HG03060 (cell line): ENCODE results near the gene PRKCE.
"Not testable (repeated sequence)": the region's sequence is repeated elsewhere in the genome, so short reads cannot be mapped to it uniquely, and the experiment has no call there.

Experiments
- ATAC-seq: cut with Tn5 transposase; IDR thresholded peaks from one replicate; pipeline ENCODE4 v1.9.1; 2021; ENCODE audit warnings: low read depth, moderate number of reproducible peaks; ENCODE audit not compliant: unreplicated experiment

PRKCE gene

DNA sequence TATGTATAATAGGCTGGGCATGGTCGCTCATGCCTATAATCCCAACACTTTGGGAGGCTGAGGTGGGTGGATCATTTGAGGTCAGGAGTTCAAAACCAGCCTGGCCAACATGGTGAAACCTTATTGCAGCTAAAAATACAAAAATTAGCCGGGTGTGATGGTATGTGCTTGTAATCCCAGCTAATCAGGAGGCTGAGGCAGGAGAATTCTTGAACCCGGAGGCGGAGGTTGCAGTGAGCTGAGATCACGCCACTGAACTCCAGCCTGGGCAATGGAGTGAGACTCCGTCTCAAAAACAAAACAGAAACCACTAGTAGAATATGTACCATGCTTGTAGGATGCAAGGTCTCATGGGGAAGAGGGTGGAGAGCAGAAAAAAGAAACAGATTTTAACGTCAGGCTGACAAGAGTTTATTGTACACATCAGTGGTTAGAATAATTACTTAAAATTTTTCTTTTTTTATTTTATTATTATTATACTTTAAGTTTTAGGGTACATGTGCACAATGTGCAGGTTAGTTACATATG is 44.1 kb downstream of the PRKCE start:
- not testable (repeated sequence) for ATAC-seq

- no peak for ATAC-seq
Observed at GRCh38 chr2:45696708-45697107, 45.2 kb downstream of the PRKCE start.

GRCh38 chr2:45697190-45697589 is 45.7 kb downstream of the PRKCE start:
- no peak for ATAC-seq

GRCh38 chr2:45698554-45698953 is 47.1 kb downstream of the PRKCE start:
- ATAC-seq = no peak

GRCh38 chr2:45699032-45699658 is 47.7 kb downstream of the PRKCE start:
- ATAC-seq = peak; percentile 55

DNA sequence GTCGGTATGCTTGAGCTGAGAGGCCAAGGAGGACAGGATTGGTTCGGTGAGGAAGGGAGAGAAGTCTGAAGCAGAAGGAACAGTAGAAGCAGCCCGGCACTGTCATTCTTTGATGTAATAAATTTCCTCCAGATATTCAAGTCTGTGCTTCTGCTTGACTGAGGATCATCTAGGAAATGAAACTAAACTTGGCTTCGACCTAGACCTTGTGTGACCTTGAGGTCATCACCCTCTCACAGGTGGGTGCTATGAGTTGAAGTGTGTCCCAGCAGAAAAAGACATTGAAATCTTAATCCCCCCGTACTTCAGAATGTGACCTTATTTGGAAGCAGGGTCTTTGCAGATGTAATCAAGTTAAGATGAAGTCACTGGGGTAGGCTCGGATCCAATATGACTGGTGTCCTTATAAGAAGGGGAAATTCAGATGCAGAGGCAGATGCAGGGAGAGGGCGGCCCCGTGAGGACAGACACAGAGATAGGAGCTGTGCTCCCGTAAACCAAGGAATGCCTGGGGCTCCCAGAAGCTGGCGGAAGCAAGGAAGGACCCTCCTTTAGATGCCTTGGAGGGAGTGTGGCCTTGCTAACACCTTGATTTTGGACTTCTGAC is 49.0 kb downstream of the PRKCE start:
- ATAC-seq = no peak

GRCh38 chr2:45705233-45705632 is 53.8 kb downstream of the PRKCE start:
- ATAC-seq = no peak

GRCh38 chr2:45706033-45706432 is 54.6 kb downstream of the PRKCE start:
- ATAC-seq = no peak

DNA sequence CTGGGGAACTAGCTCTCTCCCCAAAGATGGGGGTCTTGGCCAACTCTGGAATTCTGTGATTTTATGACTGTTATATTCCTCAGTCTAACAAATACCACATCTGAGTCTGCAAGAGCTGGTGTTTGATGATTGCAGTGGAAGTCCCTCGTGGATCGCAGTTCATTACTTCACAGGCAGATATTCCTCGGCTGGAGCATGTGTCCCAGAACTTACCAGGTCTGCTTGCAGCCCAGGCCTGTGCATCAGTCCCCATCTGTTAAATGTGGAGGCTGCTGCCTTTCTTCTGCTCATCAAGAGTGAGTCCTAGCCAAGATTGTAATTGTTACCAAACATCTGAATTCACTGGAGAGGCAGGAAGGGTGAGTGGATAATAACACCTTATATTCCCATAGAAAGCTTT is 55.5 kb downstream of the PRKCE start:
- no peak for ATAC-seq

- no peak for ATAC-seq
Observed at GRCh38 chr2:45707661-45708060, 56.2 kb downstream of the PRKCE start.

- ATAC-seq = no peak
Observed at GRCh38 chr2:45708501-45708900, 57.0 kb downstream of the PRKCE start.

DNA sequence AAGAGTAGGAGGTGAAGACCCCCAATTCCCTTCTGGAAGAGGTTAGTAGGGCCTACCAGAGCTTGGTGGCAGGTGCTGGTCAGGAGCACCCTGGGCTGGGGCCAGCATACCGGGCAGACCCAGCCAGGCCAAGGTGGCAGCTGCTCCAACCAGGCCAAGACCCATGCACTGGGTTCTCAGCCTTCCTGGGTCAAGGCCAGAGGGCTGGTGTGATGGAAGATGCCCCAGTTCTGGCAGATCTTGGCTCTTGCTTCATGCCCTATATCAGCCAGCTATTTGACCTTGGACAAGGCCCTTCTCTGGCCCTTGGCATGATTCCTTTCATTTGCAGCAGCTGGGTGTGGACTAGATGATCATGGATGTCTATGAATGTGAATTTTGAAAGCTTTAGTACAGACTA is 57.7 kb downstream of the PRKCE start:
- ATAC-seq = no peak

GRCh38 chr2:45710468-45710867 is 59.0 kb downstream of the PRKCE start:
- no peak for ATAC-seq

DNA sequence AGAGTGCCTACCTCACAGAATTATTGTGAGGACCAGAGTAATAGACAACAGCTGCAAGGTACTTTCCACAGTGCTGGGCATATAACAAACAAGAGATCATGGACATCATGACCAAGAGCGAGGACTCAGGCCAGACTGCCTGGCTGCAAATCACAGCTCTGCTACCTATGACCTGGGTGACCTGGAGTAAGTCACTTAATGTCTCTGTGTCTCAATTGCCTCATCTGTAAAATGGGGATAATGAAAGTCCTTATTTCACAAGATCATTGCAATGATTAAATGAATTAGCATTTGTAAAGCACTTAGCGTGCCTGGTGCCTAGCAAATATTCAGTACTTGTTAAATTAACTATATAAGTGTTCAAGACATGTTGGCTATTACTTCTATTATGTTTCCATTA is 59.7 kb downstream of the PRKCE start:
- ATAC-seq = no peak

DNA sequence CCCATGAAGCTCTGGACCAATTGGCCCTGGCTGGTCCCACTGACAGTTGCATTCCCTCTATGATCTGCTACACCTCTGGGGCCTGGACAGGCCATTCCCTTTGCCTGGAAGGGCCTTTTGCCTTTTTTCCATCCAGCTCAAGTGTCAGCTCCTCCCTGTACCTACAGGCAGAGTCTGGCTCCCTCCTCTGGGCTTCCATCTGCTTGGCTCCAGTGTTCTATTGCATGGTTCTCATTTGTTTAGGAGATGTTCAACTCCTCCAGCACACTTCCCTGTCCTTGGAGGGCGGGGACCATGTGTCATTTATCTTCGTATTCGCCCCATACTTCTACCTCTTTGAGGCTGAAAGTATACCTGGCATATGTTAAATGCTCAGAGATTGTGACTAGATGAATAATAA is 61.1 kb downstream of the PRKCE start:
- no peak for ATAC-seq

GRCh38 chr2:45713136-45713535 is 61.7 kb downstream of the PRKCE start:
- no peak for ATAC-seq

GRCh38 chr2:45713591-45713990 is 62.1 kb downstream of the PRKCE start:
- ATAC-seq = no peak

DNA sequence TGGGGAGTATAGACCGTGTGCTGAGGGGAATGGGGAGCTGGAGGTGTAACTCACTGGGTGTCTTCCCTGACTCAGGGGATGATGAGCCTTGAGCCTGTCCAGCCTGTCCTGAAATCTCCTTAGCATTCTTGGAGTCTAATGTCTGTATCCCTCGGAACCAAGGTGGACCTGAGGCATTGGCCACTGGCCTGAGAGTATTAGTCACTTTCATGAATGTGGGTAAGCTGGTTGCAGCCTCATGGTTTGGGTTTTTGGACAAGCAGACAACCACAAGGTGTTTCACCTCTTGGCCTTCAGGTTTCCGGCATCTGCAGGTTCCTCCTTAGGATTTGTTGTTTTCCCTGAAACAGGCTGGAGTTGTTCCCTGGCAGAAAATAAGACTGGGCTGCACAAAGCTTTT is 63.2 kb downstream of the PRKCE start:
- ATAC-seq = no peak

DNA sequence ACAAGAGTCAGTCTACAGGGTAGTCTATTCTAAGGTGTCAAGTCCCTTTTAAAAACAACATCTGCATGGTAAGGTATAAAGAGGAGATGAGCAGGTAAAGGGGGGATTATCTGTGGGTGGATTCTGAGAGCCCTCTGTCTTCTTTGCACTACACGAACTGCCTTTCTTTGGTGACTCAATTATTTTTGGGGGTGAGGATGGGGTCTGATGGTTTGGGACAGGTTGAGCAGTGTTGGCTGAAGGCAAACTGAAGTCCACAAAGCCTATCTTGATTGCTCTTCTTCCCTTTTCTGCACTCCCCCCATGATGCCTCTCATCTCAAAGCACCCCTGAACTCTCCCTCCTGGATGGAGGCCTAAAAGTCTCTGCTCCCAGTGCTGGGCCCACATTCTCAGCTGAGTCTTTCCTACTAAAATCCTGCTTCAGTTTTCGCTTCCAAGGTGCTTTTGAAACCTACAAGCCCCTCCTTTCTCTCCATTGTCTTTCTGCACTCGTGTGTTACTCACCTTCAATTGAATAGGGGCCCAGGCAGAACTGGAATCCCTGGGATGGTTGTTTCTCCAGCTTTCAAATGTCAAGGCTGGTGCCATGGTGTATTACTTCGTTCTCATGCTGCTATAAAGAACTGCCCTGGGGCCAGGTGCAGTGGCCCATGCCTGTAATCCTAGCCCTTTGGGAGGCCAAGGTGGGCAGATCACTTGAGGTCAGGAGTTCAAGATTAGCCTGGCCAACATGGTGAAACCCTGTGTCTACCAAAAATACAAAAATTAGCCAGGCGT is 64.3 kb downstream of the PRKCE start:
- ATAC-seq = no peak

DNA sequence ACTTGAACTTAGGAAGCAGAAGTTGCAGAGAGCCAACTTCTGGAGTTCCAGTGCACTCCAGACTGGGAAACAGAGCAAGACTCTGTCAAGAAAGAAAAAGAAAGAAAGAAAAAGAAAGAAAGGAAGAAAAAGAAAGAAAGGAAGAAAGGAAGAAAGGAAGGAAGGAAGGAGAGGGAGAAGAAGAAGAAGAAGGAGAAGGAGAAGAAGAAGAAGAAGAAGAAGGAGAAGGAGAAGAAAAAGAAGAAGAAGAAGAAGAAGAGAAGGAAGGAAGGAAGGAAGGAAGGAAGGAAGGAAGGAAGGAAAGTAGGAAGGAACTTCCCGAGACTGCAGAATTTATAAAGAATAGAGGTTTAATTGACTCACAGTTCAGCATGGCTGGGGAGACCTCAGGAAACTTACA is 65.0 kb downstream of the PRKCE start:
- ATAC-seq = not testable (repeated sequence)

- ATAC-seq = no peak
Observed at GRCh38 chr2:45716915-45717314, 65.4 kb downstream of the PRKCE start.

DNA sequence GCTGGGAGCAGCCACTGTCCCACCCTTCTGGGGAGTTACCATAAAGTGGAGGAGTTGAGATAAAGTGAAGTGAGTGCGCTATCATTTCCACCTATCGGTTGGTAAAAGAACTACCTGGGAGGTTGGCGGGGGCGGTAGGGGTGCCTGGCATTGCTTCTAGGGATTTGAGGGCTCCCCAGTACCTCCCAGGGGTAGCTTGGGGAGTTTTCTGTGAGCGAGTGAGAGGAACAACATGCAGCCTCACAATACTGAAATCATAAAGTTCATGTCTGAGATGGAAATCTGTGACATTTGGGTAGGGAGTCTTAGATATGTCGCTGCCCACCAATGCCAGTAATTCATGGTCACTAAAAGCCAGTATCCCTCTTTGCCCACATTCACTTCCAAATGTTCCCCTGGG is 68.7 kb downstream of the PRKCE start:
- ATAC-seq = no peak
